Urothelium cell line (cell line): ENCODE data around the gene TBC1D25.

Experiments
- DNase-seq: peaks from one replicate; pipeline ENCODE4 v3.0.0; 2011; ENCODE audit warnings: low spot score, mixed read lengths
- FAIRE-seq: peaks from 2 replicates; lab custom pipeline; 2011; peaks lifted over from hg19 to GRCh38; lab: Jason Lieb, UNC

Gene TBC1D25

DNA sequence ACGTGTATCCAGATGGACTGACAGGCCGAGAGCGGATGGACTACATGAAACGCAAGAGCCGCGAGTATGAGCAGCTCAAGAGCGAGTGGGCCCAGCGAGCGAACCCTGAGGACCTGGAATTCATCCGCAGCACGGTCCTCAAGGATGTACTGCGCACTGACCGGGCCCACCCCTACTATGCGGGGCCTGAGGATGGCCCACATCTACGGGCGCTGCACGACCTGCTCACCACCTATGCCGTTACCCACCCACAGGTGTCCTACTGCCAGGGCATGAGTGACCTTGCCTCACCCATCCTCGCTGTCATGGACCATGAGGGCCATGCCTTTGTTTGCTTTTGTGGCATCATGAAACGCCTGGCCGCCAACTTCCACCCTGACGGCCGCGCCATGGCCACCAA is 20.1 kb downstream of the TBC1D25 start:
- DNase-seq (no peak), FAIRE-seq (no peak)

DNA sequence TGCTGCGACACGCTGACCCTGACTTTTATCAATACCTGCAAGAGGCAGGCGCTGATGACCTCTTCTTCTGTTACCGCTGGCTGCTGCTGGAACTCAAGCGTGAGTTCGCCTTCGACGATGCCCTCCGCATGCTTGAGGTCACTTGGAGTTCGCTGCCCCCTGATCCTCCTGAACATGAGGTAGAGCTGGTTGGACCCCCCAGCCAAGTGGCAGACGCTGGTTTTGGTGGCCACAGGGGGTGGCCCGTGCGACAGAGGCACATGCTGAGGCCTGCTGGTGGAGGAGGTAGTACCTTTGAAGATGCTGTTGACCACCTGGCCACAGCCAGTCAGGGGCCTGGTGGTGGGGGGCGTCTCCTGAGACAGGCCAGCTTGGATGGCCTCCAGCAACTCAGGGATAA is 20.5 kb downstream of the TBC1D25 start:
- FAIRE-seq = no peak

DNA sequence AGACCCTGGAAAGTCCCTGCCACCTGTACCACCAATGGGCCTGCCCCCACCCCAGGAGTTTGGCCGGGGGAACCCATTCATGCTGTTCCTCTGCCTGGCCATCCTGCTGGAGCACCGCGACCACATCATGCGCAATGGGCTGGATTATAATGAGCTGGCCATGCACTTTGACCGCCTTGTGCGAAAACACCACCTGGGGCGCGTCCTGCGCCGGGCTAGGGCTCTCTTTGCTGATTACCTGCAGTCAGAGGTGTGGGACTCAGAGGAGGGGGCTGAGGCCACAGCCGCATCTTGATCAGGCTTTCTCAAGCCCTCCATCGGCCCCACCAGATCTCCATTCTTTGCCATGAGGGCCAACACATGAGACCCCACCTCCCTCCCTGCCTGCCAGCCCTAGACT is 21.2 kb downstream of the TBC1D25 start:
- DNase-seq = no peak
- FAIRE-seq = no peak

More for the DNA sequence above, 20.5 kb downstream of the TBC1D25 start:
- no peak for DNase-seq

DNA sequence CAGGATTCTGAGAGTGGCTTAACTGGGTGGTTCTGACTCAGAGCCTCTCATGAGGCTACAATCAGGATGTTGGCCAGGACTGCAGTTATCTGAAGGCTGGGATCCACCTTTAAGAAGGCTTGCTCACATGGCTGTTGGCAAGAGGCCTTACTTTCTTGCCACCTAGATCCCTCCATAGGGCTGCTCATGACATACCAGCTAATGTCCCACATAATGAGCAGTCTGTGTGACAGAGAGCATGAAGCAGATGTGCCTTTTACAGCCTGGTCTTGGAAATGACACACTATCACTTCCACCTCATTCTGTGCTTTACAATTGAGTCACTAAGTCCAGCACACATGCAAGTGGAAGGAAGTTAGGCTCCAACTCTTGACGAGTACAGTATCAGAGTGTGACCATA is 30.4 kb downstream of the TBC1D25 start:
- no peak for FAIRE-seq
- no peak for DNase-seq

DNA sequence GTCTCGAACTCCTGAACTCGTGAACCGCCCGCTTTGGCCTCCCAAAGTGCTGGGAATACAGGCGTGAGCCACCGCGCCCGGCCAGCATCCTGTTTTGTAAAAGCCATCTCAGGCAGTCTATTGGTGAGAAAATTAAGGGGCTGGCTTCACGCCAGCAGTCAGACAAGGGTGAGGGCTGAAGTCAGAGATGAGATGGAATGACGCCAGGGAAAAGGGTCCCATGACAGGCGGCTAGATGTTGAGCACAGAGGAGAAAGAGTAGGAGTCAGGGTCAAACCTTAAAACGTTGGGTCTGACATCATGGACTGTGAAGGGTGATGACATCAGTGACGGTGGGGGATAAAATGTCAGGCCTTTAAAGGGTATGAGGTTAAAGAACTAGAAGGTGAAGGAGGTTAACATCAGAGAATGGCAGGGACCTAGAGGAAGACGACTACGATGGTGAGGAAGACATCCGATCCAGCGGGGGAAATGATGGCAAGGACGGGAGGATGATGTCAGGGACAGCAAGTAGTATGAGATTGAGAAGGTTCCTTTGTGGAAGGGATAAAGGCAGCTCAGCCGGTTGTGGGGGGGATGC is 34.3 kb downstream of the TBC1D25 start:
- FAIRE-seq (no peak), DNase-seq (no peak)

DNA sequence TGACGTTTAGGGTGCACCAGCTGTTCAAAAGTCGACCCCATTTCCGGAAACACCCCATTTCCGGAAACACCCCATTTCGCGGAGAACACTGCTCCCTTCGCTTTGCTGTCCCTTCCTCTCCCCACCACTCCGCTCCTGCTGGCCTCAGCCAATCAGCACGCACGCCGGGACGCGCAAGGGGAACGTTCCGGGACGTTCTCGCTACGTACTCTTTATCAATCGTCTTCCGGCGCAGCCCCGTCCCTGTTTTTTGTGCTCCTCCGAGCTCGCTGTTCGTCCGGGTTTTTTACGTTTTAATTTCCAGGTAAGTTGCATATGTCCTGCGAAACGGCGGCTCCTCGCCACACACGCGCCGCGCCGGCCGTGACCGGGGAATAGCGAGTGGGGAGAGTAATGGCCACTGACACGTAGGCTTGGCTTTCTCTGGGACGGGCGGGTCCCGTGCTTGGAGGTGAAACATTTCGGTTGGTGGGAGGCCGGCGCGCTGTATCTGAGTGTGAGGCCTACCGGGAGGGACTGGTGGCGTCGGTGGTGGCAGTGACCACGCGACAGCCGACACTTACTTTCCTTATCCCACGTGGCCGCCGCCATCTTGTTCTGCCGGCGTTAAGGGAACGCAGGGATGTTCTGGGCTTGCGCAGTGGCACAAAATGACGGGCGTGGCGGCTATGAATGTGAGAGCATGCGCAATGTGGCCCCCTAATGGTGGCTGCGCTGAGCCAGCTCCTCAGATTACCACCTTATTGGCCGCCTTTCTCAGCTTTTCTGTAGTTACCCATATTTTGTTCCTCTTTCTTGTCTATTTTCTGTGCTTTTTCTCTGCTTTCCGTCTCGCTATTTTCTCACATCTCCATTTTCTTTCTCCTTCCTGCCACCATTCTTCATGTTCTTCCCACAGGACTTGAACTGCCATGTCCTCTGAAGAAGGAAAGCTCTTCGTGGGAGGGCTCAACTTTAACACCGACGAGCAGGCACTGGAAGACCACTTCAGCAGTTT is 35.1 kb downstream of the TBC1D25 start, which contains the start of gene RBM3:
RBM3 (plus strand) TSS at position 215 of the 997 bp plus-strand sequence; CDS start at position 912, 697 bp downstream.
- FAIRE-seq (peak; percentile 23), DNase-seq (peak; percentile 91)

DNA sequence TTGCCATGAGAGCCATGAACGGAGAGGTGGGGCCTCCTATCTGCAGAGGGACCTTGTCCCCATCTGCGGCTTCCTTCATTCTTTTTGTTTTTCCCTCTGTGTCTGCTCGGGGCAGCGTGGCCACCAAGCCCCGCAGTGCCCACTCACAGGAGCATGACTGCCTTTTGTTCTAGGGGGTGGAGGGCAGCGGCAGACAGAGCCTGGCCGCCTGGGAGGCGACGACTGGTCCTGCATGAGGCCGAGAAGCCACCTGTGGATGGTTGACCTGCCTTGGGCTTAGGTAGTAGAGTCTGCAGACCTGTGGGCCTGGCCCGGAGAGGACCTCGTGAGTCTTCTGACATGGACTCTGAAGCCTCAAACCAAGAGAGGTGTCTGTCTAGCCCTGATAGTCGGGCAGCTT is 36.1 kb downstream of the TBC1D25 start:
- no peak for DNase-seq
- no peak for FAIRE-seq

DNA sequence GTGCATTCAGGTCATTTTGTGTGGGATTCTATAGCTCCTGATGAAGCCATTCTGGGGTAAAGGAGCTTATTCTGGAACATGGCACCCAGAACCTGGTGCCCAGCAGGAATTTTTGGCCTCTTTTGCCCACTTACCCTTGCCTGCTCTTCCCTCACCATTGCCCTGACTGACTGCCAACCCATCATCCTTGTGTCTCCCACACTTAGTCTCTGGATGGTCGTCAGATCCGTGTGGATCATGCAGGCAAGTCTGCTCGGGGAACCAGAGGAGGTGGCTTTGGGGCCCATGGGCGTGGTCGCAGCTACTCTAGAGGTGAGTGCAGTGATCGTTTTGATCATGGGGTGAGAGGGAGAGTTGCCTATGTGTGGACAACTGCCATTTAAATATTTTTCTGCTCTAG is 36.6 kb downstream of the TBC1D25 start:
- DNase-seq = no peak
- no peak for FAIRE-seq

DNA sequence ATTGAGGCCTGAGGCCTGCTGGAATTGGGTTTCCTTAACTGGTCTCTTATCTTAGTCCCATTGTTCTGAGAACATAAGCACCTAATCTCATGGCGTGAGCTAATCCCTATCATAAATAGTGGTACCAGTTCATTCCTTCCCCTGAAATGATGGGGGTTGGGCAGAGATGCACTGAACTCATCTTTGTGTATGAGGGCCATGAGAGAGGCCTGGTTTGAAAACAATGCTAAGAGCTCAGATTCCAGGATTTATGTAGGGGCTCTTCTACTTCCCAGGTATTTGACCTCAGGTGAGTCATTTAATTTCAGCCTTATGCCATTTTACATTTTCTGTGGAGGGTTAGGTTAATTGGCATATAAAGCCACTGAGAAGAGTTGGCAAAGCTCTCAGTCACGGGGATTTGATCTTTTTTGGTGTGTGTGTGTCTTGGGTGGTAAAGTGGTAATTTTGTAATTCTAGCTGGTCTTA is 39.2 kb downstream of the TBC1D25 start:
- FAIRE-seq = no peak
- DNase-seq = no peak

DNA sequence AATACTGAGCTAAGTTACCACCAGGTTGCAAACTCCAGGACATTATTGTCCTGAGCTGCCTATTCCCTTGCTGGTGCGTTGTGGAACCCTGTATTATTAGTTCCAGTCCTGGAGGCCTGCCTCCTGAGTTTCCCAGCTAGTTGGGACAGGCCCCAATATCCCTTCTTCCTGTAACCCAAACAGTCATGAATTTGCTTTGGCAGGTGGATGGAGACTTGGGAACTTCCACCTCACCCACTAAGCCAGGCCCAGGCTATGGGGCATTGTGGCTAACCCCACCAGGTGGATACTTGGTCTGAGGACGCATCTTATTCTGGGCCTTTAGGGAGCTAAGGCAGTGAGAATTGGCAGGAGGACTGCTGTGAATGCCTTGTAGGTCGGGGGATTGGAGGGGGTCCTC is 39.7 kb downstream of the TBC1D25 start:
- no peak for FAIRE-seq
- DNase-seq = no peak

DNA sequence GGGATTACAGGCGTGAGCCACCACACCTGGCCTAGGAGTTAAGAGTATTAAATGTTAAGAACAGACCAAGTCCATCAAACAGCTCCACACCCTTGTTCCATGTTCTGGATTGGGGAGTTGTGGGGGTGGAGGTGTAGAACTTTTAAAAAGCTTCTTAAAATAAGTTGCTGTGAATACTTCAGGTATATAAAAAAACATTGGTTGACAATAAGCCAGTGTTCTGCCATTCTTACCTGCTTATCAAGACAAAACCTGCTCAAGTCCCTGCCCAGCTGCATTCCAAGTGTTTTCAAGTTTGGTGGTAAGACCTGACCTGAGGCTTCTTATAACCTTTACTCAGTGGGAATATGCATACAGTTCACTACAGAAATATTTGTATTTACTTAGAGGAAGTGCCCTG is 41.1 kb downstream of the TBC1D25 start:
- DNase-seq = no peak

DNA sequence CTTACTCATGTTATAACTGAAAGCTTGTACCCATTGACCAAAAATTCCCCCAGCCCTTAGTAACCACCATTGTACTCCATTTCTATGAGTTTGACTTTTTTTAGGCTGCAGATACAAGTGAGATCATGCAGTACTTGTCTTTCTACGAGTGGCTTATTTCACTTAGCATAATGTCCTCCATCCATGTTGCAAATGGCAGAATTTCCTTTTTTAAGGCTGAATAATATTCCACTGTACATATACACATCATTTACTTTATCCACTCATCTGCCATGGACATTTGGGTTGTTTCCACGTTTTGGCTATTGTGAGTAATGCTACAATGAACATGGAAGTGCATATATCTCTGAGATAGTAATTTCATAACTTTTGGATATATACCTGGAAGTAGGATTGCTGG is 45.2 kb downstream of the TBC1D25 start:
- FAIRE-seq (no peak), DNase-seq (no peak)

More for the DNA sequence above, 41.1 kb downstream of the TBC1D25 start:
- FAIRE-seq = no peak

DNA sequence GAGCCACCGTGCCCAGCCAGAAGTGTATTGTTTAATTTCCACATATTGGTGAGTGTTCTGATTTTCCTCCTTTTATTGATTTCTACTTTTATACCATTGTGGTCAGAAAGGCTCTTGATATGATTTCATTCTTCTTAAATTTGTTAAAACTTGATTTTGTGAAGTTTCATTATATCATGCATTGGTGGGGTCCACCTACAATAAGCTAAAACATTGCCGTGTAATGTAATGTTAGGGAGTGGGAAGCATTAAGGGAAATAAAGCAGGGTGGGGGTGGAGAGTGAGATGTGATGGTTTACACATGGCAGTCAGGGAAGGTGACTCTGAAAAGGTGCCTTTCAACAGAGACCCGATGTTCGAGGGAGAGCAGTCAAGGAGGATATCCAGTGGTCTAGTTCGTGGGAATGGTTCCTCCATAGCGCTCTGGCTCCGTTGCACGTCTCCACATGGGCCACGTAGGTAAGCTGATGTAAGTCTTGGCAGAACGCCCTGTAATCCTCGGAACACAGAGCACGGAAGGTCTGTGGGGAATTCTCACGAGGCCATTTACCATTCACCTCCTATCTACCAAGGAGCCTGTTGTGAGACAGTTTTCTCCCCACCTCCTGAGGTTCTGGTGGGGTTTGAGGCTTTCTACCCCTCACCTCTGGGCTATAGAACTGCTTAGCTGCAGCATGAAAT is 50.1 kb downstream of the TBC1D25 start:
- no peak for FAIRE-seq

DNA sequence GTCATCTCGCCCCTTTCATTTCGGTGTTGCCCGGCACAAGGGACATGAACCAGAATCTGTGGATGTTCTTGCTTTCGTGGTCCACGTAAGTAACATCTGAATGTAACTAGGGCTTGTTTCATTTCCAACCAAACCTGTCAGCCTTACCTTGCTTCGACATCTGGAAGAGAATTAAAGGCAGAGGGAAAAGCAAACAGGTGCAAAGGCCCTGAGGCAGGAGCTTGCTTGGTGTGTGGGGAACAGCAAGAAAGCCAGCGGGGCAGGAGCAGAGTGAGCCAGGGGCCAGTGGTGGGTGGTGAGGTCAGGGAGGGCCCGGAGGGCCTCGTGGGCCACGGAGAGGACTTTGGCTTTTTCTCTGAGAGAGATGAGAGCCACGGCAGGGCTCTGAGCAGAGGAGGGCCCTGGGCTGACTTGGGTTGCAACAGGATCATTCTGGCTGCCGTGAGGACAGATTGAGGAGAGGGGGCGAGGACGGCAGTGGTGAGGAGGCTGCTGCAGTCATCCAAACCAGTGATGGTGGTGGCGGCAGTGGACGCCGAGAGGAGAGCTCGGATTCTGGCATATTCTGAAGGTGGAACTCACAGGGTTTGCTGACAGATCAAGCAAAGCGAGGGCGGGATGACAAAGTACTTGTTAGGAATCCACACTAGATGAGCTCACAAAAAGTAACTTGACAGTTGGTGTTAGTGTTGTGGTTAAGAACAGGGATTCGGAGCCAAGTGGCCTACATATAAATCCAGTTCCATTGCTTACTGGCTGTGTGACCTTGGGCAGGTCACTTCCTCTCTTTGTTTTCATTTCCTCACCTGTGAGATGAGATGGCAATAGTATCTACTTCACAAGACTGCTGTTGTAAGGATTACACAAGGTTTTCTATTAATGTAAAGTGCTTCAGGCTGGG is 50.9 kb downstream of the TBC1D25 start:
- DNase-seq = no peak
- no peak for FAIRE-seq

More for the DNA sequence above, 50.1 kb downstream of the TBC1D25 start:
- no peak for DNase-seq

DNA sequence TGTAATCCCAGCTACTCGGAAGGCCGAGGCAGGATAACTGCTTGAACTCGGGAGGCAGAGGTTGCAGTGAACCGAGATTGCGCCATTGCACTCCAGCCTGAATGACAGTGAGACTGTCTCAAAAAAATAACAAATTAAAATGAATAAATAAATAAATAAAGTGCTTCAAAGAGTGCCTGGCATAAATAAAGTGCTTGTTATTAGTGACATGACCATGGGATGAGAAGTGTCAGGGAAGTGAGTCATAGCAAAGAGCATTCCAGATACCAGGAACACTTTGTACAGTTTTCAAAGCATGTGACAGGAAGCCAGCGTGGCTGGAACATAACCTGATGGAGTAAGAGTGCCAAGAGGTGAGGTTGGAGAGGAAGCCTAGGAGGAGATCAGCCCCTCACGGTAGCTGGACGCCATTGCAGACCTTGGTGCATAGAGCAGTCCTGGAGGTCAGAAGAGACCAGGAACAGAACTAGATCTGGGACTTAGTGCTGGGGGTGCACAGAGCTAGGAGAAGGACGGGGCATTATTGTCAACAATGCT is 51.8 kb downstream of the TBC1D25 start:
- FAIRE-seq (no peak), DNase-seq (peak; percentile 50)

DNA sequence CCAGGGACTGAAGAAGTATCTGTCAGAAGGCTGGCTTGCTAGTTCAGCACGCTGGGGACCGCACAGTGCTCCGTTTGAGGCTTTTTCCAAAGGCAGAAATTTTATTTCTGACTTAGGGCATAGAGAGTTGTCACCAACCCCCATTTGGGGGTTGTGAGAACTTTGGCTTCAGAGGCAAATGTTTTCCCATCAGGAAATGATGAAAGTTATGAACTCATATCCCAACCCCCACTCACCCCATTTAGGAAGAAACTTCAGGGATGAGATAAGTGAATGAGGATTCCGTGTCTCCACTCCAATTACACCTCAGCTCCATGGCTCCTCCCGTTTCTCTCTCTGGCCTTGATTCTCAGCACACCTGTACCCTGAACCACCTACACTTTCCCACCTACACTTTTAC is 53.5 kb downstream of the TBC1D25 start:
- no peak for DNase-seq
- no peak for FAIRE-seq

DNA sequence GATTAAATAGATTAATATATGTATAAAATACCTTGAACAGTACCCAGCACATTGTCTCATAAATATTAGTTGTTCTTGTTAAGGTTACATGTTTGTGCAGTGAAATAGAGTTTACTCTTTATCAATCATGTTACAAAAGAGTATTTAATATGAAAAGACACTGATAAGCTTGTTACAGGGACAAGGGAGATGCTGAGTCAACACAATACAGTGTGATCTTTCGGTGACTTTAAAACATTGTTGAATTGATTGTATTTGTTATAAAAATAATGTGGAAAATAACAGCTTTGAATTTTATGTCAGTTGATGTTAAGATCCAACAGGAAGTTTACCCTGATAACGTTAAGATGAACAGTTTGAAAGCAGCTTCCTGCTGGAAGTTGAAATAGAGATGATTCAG is 56.4 kb downstream of the TBC1D25 start:
- FAIRE-seq (no peak), DNase-seq (no peak)

DNA sequence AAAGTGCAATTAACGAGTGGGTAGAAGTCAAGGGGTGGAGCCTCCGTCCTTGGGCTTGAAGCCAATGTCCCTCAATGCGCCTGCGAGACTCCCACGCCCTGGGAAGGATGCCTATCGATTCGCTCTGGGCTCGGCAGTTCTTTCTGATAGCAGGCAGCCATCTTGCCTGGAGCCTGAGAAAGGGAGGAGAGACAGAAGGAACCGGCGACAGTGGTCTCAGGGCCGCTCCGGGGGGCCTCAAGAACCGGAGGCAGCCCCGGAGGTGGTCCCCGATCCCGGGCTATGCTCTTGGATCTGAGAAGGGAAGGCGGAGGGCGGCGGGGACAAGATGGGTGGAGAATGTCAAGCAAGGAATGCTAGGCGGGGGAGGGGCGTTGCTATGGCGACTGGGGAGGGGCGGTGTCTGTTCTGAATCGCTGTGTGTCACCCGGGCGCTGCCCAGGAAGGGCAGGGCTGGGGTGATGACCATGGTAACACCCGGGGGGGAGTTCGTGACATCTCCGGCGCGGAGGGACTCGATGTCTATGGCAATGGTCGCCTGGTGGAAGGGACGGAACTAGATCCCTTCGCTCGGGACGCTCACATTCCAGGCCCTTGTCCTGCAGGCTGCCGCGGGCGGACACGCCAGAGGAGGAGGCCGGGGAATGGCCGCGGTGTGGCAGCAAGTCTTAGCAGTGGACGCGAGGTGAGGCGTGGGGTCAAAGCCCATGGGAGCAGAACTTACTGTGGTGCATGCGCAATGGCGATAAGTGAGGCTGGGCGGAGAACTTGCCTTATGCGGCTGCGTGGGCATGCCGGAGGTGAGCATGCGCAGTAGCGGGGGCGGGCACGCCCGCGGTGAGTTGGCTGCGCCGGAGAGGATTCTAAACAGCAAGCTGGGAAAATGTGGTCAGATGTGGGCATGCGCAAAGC is 58.1 kb downstream of the TBC1D25 start, which contains the start of gene WDR13:
WDR13 (plus strand) TSS at position 140 of the 912 bp plus-strand sequence; CDS start at position 645, 505 bp downstream.
- FAIRE-seq (peak; percentile 86), DNase-seq (peak; percentile 93)

DNA sequence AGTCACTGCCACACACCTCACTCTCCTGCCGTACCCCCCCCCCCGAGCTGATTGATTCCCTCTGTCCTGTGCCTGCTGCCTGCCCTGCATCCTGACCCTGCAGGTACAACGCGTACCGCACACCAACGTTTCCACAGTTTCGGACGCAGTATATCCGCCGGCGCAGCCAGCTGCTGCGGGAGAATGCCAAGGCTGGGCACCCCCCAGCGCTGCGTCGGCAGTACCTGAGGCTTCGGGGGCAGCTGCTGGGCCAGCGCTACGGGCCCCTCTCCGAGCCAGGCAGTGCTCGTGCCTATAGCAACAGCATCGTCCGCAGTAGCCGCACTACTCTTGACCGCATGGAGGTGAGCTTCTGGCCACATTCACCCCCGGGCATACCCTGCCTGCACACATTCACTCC is 59.1 kb downstream of the TBC1D25 start:
- DNase-seq = no peak
- no peak for FAIRE-seq
